ENCODE data around the gene DNMT3A. TPM values are rescaled to one million over a fixed set of nuclear protein-coding genes. Genes with fewer than 3 reads are reported as not detected.

The DNMT3A gene
- total RNA-seq, 1 experiment from 2014 or later, result 215 TPM

GRCh38 chr2:25339211-25339674 lies 2.5 kb downstream of the DNMT3A start:
- H3K27ac Mint-ChIP-seq, result no peak overlapping the region
- no peaks in the 10 kb centered on the region for H4K20me1 ChIP-seq (ENCODE audit: control insufficient read depth, insufficient read depth, insufficient read length)

More at GRCh38 chr2:25339211-25339674, 2.5 kb downstream of the DNMT3A start:
- WGBS (ENCODE audit: extremely low coverage, insufficient read length, low lambda C conversion rate), result no CpG with 5 or more reads among the region's 8 CpGs
- H3K4me2 ChIP-seq (ENCODE audit: insufficient read depth, insufficient read length, low read length), result no peak overlapping the region
- no peaks in the 10 kb centered on the region for H3K9me3 ChIP-seq (ENCODE audit: control insufficient read depth, low read depth, low read length)
- H3K79me1 ChIP-seq (ENCODE audit: insufficient read depth, low read depth, low read length, poor library complexity, severe bottlenecking), result no peaks in the 10 kb centered on the region
- TF ChIP-seq CTCF (conservative IDR thresholded peaks at IDR 0.05), result no peak
- H2BK15ac ChIP-seq (ENCODE audit: low read depth, low read length), result no peak overlapping the region
- no peak overlapping the region for H4K8ac ChIP-seq (replicated peaks; ENCODE audit: insufficient read length, low read depth, low read length)
- H2BK120ac ChIP-seq (ENCODE audit: low read depth, low read length, poor library complexity, severe bottlenecking), result no peak overlapping the region
- no peak overlapping the region for H2BK12ac ChIP-seq (ENCODE audit: insufficient read length, low read depth, low read length)
- no peaks in the 10 kb centered on the region; a peak in 1 of 7 replicates for H3K36me3 Mint-ChIP-seq (ENCODE audit: insufficient read depth in 1 of 3, low read depth in 3 of 3)
- H3K56ac ChIP-seq (ENCODE audit: insufficient read length, low read depth, low read length), result no peak overlapping the region
- H3K18ac ChIP-seq (ENCODE audit: insufficient read length, low read depth, low read length), result no peak overlapping the region
- H3T11ph ChIP-seq (ENCODE audit: low read length), result no peak overlapping the region
- H2BK20ac ChIP-seq (ENCODE audit: low read depth, low read length, poor library complexity, severe bottlenecking), result no peak overlapping the region
- H3K23me2 ChIP-seq (ENCODE audit: insufficient read length, low read depth, low read length, poor library complexity, severe bottlenecking), result peaks cover 6% of the 10 kb centered on the region
- H3K27ac ChIP-seq (ENCODE audit: insufficient read length, low read depth, low read length), result no peak overlapping the region
- no peak overlapping the region for H2AFZ ChIP-seq (ENCODE audit: low read length)
- no peak overlapping the region for H3K9ac ChIP-seq (ENCODE audit: extremely low read depth, insufficient read length, low read length)
- no peak overlapping the region for H3K4ac ChIP-seq (ENCODE audit: low read depth, low read length)
- DNase-seq, result no peak
- no peaks in the 10 kb centered on the region; the same call in 1 of the 2 replicates for H3K27me3 ChIP-seq (ENCODE audit: insufficient read depth, low read length)
- H3K79me2 ChIP-seq (ENCODE audit: insufficient read depth, low read length), result no peaks in the 10 kb centered on the region
- H2BK5ac ChIP-seq (ENCODE audit: insufficient read length, low read length), result no peak overlapping the region
- peaks cover 12% of the 10 kb centered on the region; the same call in 1 of the 2 replicates for H3K4me1 ChIP-seq (ENCODE audit: insufficient read depth, low read length)
- H3K23ac ChIP-seq (ENCODE audit: insufficient read length, low read depth, low read length), result no peak overlapping the region
- peaks cover 18% of the 10 kb centered on the region for H3K27me3 Mint-ChIP-seq (ENCODE audit: low read depth)
- peak overlapping the region; percentile 63 to 80; a peak in 3 of 5 replicates for H3K4me3 Mint-ChIP-seq
- no peaks in the 10 kb centered on the region for H3K9me3 Mint-ChIP-seq
- no peak overlapping the region for H4K91ac ChIP-seq (ENCODE audit: insufficient read length, low read depth, low read length)
- H2AK5ac ChIP-seq (ENCODE audit: insufficient read length, low read length), result no peak overlapping the region
- peaks cover 47 to 57% of the 10 kb centered on the region in 2 experiments for H3K4me1 Mint-ChIP-seq
- no peak overlapping the region for H3K14ac ChIP-seq (ENCODE audit: insufficient read depth, low read length)
- H4K5ac ChIP-seq (ENCODE audit: insufficient read length, low read depth, low read length), result no peak overlapping the region

All from H9 (cell line).